Left colon (tissue), 2 donors: ENCODE data around the gene APBB1IP. TPM values are rescaled to one million over a fixed set of nuclear protein-coding genes. Genes with fewer than 3 reads are reported as not detected.
"Not testable (repeated sequence)": the region's sequence is repeated elsewhere in the genome, so short reads cannot be mapped to it uniquely, and the experiment has no call there.

Experiments used
- ATAC-seq: fragments of 200-7000 bp; cut with Tn5 transposase; one replicate; pipeline ENCODE4 v1.9.1; 2020; ENCODE audit warnings: mild to moderate bottlenecking, moderate library complexity
- DNase-seq, 2 donors: peaks; one replicate each; pipeline ENCODE4 v3.0.0-alpha.2; 2020
- intact Hi-C, 2 donors: fragments of 100-400 bp; cut with DNase I in 1 of 2; cut with micrococcal nuclease in 1 of 2; formaldehyde crosslinking; loops; one replicate each; pipeline versions ENCODE4 v1.11.2 to v1.14.0; 2022; cut with DNase I, micrococcal nuclease
- total RNA-seq, 2 donors: library from RNA; stranded (reverse); fragmentation: NEBNext Ultra II Directional; extraction: Animal tissue kit (Norgen Biotek cat#: 25700); gene quantifications; one replicate each; pipeline ENCODE4 v1.2.1, GENCODE V29; 2021
- donor health status: DM: no; HTN: no; CAD: no.
- donor health status: DM: yes; HTN: yes; CAD: no.

APBB1IP gene
- total RNA-seq, 2 donors from 2014 or later = 2.0 to 4.6 TPM

- DNase-seq = no peak
- no peak for ATAC-seq
- intact Hi-C loops = no loop called here
Observed at GRCh38 chr10:26491934-26492333, 53.8 kb downstream of the APBB1IP start.

GRCh38 chr10:26492725-26493124 is 54.6 kb downstream of the APBB1IP start:
- DNase-seq, intact Hi-C loops, ATAC-seq: not testable (repeated sequence)

DNA sequence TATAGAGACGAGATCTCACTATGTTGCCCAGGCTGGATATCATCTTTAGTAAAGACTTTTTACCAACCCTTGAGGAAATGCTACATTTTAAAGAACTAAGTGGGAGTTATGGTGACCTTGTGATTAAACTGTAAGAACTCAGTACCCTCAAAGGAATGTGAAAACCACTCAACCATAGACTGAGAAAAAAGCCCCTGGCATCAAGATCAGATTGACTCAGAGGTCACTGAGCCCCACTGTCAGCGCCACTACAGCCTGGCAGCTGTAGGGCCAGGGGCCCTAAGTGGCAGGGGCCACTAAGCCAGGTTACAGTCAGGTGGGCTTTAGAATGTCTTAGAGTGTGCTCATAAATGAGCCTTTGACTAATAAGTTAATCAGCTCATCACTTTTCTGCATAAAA is 55.9 kb downstream of the APBB1IP start:
- intact Hi-C loops = no loop called here
- ATAC-seq (no peak), DNase-seq (no peak)

GRCh38 chr10:26499426-26499825 is 61.3 kb downstream of the APBB1IP start:
- no peak for DNase-seq
- ATAC-seq = no peak
- intact Hi-C loops = no loop called here

DNA sequence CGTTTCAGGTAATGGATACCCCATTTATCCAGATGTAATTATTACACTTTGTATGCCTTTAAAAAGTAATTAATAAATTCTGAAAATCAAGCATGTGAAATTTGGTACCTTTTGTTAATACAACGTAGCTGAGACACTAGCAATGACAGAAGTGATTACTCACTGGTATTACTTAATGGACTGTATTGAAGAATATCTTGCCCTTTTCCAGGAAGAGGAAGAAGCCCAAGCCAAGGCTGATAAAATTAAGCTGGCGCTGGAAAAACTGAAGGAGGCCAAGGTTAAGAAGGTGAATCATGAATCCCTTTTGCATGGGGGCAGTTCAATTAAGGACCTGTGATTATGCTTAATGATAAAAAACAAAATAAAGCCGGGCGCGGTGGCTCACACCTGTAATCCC is 64.8 kb downstream of the APBB1IP start:
- no peak for ATAC-seq
- intact Hi-C loops = no loop called here
- DNase-seq = no peak

DNA sequence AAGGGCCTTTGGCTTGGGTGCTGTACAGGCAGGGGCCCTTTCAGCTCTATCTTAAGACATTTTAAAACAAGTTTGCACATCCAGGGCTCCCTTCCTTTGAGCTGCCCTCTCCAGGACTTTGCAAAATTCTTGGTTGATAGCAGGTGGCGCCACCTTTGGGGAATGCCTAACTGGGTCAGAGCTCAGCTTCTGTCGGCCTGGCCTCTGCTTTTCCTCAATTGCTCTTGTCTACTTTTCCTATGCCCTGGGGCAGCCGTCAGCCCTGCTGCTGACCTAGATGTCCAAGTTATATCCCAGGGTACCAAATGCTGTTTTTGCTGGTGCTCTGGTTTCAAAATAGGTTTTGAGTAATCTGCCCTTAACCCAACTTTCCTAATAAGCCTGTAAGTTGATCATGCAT is 65.8 kb downstream of the APBB1IP start:
- DNase-seq (no peak), ATAC-seq (no peak)
- intact Hi-C loops = no loop called here

GRCh38 chr10:26504429-26504828 is 66.3 kb downstream of the APBB1IP start:
- intact Hi-C loops, ATAC-seq, DNase-seq: not testable (repeated sequence)

GRCh38 chr10:26505491-26505890 is 67.3 kb downstream of the APBB1IP start:
- no peak for DNase-seq
- ATAC-seq = no peak
- intact Hi-C loops = no loop called here

GRCh38 chr10:26506736-26507135 is 68.6 kb downstream of the APBB1IP start:
- intact Hi-C loops = no loop called here
- ATAC-seq = no peak
- DNase-seq = no peak

DNA sequence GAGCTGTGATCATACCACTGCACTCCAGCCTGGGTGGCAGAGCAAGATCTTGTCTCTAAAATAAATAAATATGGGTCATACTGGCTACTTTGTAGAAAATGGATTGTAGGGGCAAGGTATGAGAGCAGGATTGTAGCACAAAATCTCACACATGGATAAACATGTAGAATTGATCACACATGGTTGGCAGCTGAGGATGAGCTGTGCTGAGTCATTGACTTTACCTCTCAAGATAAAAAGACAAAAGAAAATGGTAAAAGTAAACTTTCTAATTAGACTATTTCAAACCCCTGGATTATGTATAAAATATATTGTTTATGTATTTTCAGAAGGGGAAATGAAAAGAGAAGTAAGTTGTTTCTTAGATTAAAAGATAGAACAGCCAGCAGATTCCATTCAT is 69.3 kb downstream of the APBB1IP start:
- intact Hi-C loops = no loop called here
- DNase-seq (no peak), ATAC-seq (no peak)

GRCh38 chr10:26508016-26508415 is 69.9 kb downstream of the APBB1IP start:
- ATAC-seq = no peak
- intact Hi-C loops = no loop called here

GRCh38 chr10:26509307-26509706 is 71.2 kb downstream of the APBB1IP start:
- intact Hi-C loops = no loop called here
- ATAC-seq (no peak), DNase-seq (no peak)

More at GRCh38 chr10:26508016-26508415, 69.9 kb downstream of the APBB1IP start:
- DNase-seq = no peak

GRCh38 chr10:26513101-26513500 is 75.0 kb downstream of the APBB1IP start:
- DNase-seq (no peak), ATAC-seq (no peak)
- intact Hi-C loops = no loop called here

DNA sequence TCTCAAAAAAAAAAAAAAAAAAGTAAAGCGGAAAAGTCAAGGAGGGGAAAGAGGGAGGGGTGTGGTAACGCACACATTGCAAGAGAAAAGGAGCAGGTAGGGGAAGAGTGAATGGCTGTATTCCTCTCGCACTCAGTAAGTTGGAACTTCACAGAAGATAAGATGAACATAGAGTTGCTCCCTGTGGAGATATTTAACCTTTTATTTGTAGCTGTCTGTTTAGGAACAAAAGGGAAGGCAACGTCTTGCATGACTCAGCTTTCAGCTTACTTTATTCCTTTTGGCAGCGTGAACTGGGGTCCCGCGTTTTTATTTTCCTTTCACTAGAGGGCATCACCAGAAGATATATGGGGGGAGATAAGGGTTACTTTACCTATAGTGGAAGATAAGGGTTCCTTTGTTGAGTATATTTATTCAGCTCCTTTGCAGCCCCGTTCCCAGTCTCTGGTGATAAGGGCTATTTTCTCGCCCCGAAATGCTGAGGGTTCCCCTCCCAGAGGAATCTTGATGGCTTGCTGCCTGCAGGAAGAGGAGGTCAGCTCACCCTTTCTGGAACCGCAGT is 78.5 kb downstream of the APBB1IP start:
- intact Hi-C loops = no loop called here
- no peak for ATAC-seq
- no peak for DNase-seq

- DNase-seq (no peak), ATAC-seq (no peak)
- intact Hi-C loops = no loop called here
Observed at GRCh38 chr10:26517141-26517867, 79.2 kb downstream of the APBB1IP start.

DNA sequence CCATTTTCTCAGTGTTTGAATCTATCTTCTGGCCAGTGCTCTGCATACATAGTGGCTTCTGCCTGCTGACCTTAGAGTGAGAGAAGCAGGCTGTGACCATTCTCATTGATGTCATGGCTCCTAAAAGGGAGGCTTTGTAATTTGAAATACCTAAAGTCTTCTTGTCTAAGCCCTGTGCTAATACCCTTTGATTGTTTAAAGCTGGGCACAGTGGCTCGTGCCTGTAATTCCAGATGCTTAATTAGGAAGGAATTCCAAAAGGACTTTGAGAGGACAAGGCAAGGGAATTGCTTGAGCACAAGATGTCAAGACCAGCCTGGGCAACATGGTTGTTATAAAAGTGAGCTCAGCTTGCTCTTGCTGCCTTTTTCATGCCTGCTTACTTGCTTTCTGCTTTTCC is 81.7 kb downstream of the APBB1IP start:
- DNase-seq (no peak), ATAC-seq (no peak)

GRCh38 chr10:26520575-26520974 is 82.4 kb downstream of the APBB1IP start:
- intact Hi-C loops = no loop called here
- ATAC-seq = no peak
- no peak for DNase-seq

More for the DNA sequence above, 81.7 kb downstream of the APBB1IP start:
- intact Hi-C loops = no loop called here

DNA sequence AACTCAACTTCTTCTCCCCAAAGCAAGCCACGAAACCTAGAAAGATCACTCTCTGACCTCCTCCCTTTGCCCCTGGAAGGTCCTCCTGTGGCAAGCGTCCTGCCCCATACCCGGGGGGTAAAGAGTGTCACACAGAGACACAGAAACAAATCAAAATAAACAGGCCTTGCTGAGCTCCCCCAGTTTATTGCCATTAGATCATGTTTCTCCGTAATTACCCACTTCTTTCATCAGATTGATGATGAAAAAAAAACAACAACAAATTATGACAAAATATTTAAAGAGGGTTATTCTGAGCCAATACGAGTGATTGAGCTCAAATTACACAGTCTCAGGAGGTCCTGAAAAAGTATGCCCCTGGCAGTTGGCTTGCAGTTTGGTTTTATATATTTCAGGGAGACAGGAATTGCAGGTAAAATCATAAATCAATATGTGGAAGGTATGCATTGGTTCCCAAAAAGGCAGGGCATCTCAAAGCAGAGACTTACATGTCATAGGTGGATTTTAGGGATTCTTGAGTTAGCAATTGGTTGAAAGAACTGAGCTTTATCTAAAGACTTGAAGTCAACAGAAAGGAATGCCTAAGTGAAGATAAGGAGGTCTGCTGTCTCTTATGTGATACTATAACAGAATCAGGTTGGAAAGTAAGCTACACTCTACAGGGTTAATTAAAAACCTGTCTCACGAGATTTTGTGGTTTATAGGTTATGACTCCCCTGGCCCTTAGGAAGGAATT is 86.2 kb downstream of the APBB1IP start:
- DNase-seq = no peak
- intact Hi-C loops = no loop called here
- no peak for ATAC-seq

- DNase-seq = no peak
- ATAC-seq = no peak
- intact Hi-C loops = no loop called here
Observed at GRCh38 chr10:26525586-26525985, 87.4 kb downstream of the APBB1IP start.

GRCh38 chr10:26527018-26527417 is 88.9 kb downstream of the APBB1IP start:
- DNase-seq = no peak
- intact Hi-C loops = no loop called here
- no peak for ATAC-seq
